Measurements from ENCODE around the gene S1PR5.
"Not testable (repeated sequence)": the region's sequence is repeated elsewhere in the genome, so short reads cannot be mapped to it uniquely, and the experiment has no call there.

DNA sequence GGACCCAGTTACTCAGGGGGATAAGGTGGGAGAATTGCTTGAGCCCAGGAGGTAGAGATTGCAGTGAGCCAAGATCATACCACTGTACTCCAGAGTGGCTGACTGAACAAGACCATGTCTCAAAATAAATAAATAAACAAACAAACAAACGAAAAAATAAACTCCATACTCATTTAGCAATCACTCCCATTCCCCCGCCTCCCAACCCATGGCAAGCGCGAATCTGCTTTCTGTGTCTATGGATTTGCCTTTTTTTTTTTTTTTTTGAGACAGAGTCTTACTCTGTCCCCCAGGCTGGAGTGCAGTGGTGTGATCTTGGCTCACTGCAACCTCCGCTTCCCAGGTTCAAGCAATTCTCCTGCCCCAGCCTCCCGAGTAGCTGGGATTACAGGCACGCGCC lies 9.6 kb upstream of the S1PR5 start:
- TF ChIP-seq OSR1 (CRISPR knock-in tag; IDR thresholded peaks at IDR 0.05); ZNF565 (CRISPR knock-in tag; conservative IDR thresholded peaks at IDR 0.05; ENCODE audit: low read depth); ARNTL (CRISPR knock-in tag; IDR thresholded peaks at IDR 0.05; ENCODE audit: borderline replicate concordance, low read depth); PPARA (CRISPR knock-in tag; IDR thresholded peaks at IDR 0.05; ENCODE audit: borderline replicate concordance); RARB (CRISPR knock-in tag; IDR thresholded peaks at IDR 0.05); SNAI2 (CRISPR knock-in tag; IDR thresholded peaks at IDR 0.05); TOX (CRISPR knock-in tag; IDR thresholded peaks at IDR 0.05; ENCODE audit: borderline replicate concordance); ZFP30 (CRISPR knock-in tag; IDR thresholded peaks at IDR 0.05); ZC3H10 (CRISPR knock-in tag; IDR thresholded peaks at IDR 0.05); ZFP3 (CRISPR knock-in tag; IDR thresholded peaks at IDR 0.05): not testable (repeated sequence)
- TF ChIP-seq, protein P1, sequence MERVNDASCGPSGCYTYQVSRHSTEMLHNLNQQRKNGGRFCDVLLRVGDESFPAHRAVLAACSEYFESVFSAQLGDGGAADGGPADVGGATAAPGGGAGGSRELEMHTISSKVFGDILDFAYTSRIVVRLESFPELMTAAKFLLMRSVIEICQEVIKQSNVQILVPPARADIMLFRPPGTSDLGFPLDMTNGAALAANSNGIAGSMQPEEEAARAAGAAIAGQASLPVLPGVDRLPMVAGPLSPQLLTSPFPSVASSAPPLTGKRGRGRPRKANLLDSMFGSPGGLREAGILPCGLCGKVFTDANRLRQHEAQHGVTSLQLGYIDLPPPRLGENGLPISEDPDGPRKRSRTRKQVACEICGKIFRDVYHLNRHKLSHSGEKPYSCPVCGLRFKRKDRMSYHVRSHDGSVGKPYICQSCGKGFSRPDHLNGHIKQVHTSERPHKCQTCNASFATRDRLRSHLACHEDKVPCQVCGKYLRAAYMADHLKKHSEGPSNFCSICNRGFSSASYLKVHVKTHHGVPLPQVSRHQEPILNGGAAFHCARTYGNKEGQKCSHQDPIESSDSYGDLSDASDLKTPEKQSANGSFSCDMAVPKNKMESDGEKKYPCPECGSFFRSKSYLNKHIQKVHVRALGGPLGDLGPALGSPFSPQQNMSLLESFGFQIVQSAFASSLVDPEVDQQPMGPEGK (CRISPR knock-in tag; IDR thresholded peaks at IDR 0.05; ENCODE audit: borderline replicate concordance): not testable (repeated sequence)
- TF ChIP-seq, protein P2, sequence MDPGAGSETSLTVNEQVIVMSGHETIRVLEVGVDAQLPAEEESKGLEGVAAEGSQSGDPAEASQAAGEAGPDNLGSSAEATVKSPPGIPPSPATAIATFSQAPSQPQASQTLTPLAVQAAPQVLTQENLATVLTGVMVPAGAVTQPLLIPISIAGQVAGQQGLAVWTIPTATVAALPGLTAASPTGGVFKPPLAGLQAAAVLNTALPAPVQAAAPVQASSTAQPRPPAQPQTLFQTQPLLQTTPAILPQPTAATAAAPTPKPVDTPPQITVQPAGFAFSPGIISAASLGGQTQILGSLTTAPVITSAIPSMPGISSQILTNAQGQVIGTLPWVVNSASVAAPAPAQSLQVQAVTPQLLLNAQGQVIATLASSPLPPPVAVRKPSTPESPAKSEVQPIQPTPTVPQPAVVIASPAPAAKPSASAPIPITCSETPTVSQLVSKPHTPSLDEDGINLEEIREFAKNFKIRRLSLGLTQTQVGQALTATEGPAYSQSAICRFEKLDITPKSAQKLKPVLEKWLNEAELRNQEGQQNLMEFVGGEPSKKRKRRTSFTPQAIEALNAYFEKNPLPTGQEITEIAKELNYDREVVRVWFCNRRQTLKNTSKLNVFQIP (CRISPR knock-in tag; IDR thresholded peaks at IDR 0.05; ENCODE audit: borderline replicate concordance, low read depth): not testable (repeated sequence)
